Stimulated activated naive CD4-positive, alpha-beta T cell treated with Interleukin-2 at 50 U/mL for 16 hours (primary cell): ENCODE data around the gene CDO1.
"Not testable (repeated sequence)": the region's sequence is repeated elsewhere in the genome, so short reads cannot be mapped to it uniquely, and the experiment has no call there.

Experiments
- DNase-seq: peaks from one replicate; lab custom pipeline; 2025; lab: John Stamatoyannopoulos, UW

Gene CDO1

GRCh38 chr5:115829913-115830312, 13.5 kb upstream of the CDO1 start:
- DNase-seq, result no peak

DNA sequence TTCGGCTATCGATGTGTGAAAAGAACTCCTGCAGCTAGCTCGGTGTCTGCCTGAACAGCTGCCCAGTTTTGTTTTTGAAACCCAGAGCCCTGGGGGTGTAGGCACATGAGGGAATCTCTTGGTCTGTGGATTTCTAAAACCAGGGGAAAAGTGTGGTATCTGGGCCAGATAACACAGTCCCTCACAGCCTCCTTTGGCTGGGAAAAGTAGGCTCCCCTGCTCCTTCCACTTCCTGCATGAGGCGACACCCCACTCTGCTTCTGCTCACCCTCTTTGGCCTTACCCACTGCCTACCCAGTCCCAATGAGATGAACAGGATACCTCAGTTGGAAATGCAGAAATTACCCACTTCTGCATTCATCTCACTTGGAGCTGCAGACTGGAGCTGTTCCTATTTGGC, 9.5 kb upstream of the CDO1 start:
- no peak for DNase-seq

GRCh38 chr5:115824983-115825382, 8.5 kb upstream of the CDO1 start:
- not testable (repeated sequence) for DNase-seq

- no peak for DNase-seq
Observed at GRCh38 chr5:115820846-115821245, 4.4 kb upstream of the CDO1 start.

GRCh38 chr5:115818821-115819220, 2.4 kb upstream of the CDO1 start:
- no peak for DNase-seq

- no peak for DNase-seq
Observed at GRCh38 chr5:115817386-115817785, 927 bp upstream of the CDO1 start.

GRCh38 chr5:115815693-115816225, 700 bp downstream of the CDO1 start:
- DNase-seq, result no peak

GRCh38 chr5:115815006-115815692, 1.3 kb downstream of the CDO1 start:
- no peak for DNase-seq

GRCh38 chr5:115813719-115814118, 2.7 kb downstream of the CDO1 start:
- no peak for DNase-seq

DNA sequence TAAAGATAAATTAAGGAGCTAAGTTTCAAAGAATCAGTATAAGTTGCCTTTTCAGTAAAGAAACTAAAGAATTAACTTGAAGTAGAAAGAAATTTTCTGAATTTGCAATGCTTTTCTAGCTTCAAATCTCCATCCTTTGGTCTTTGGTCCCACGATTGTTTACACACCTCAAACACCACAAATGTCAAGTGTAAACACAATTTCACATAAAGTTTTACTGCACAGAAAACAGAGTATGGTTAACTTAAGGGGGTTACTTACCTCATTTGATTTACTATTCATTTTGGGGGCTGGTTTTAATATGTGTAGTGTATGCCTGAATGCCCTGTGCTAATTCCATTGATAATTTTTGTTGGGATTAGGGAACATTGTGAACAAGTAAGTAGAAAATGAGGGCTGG, 4.1 kb downstream of the CDO1 start:
- no peak for DNase-seq

GRCh38 chr5:115811406-115811805, 5.1 kb downstream of the CDO1 start:
- DNase-seq, result no peak

DNA sequence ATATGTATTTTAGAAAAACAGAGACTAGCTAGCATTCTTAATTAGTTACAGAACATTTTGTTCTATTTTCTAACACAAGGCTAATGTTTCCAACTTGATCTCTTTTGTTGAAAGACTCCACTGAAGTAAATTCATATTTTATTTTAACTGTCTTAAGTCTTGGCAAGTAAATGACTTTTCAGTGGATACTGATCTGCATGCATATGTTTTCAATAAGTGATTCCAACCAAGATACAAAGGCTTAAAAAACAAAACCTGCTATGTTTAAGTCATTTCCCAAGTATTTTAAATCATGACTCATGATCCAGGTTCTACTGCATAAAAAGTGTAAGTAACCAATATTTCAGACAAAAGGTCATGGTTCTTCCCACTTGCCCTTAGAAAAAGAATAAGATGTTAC, 5.7 kb downstream of the CDO1 start:
- DNase-seq, result no peak

DNA sequence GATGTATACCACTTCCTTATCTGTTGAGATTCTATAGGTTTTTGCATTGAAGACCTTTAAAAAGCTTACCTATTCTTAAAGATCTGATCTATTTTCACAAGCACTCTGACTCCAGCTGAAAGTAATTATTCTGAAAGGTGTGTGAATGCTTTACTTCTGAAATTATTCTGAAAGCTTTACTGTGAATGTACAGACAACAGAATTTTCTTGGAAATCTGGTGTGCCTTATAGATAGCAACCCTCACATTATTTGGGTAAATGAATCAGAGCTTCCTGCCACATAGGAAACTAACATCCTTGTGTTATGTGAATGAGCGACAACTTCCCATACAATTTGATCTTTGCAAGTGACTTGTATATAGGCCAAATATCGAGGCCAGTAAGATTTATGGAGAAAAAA, 6.5 kb downstream of the CDO1 start:
- no peak for DNase-seq

- DNase-seq, result not testable (repeated sequence)
Observed at GRCh38 chr5:115808066-115808465, 8.4 kb downstream of the CDO1 start.

DNA sequence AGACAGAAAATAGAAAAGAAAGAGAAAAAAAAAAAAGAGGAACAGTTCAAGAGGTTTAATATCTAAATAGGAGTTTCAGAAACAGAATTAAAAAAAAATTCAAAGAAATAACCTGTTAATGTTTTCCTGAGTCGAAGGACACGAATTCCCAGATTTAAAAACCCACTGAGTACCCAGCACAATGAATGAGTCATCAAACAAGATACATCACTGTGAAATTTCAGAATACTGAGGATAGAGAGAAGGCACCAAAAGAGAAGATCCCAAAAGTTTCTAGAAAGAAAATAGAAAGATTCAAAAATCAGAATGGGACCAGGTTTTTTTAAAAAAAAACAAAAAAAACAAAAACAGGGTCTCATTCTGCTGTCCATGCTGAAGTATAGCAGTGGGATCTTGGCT, 8.8 kb downstream of the CDO1 start:
- no peak for DNase-seq

DNA sequence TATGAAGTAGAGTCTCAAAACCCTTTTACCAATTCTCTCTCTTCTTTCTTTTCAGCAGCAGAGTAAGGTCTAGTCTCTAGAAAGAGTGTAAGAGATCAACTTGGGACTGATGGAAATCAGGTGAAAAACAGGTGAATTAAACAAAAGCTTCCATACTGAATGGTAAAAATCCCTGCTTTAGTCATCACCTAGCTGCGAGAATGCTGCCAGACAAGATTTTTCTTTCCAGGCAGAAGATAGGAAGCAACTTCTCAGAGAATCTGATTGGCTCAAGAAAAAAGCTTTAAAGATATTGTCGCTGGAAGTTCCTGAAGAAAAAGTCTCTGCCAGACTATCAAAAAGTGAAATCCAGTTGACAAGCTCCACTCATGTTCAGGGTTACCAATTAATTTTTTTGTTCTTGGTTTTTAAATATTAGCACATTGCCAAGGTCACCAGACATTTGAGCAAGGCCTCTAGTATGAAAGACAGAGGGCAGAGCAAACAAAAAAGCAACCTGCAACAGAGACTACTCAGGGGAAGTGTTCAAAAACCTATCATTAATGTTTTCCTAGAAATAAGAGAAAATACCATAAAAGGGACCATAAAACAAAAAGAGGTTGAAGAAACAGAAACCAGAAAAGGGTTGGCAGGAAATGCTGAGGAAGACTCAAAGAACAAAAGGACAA, 9.3 kb downstream of the CDO1 start:
- DNase-seq, result no peak

- DNase-seq, result no peak
Observed at GRCh38 chr5:115801984-115802383, 14.5 kb downstream of the CDO1 start.

GRCh38 chr5:115801152-115801551, 15.3 kb downstream of the CDO1 start:
- no peak for DNase-seq

GRCh38 chr5:115800108-115800507, 16.4 kb downstream of the CDO1 start:
- DNase-seq, result no peak

- no peak for DNase-seq
Observed at GRCh38 chr5:115798252-115798651, 18.2 kb downstream of the CDO1 start.

DNA sequence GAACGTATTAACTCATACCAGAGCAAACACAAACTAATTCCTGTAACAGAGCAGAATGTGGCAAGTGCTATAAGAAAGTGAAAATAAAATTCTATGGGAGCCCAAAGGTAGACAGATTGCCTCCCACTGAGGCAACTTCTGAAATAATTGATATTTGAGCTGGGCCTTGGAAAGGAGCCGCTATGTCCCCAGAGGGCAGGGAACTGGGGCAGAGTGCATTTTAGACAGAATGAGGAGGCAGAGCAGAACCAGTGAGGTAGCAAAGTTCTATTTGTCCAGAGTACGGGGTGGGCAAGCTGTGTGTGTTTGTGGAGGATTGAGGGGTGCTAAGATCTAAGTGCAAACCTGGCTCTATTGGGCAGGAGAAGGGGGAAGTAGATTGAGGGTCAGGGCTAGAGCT, 19.8 kb downstream of the CDO1 start:
- no peak for DNase-seq

GRCh38 chr5:115795700-115796099, 20.8 kb downstream of the CDO1 start:
- no peak for DNase-seq

GRCh38 chr5:115788440-115788839, 28.0 kb downstream of the CDO1 start:
- no peak for DNase-seq

DNA sequence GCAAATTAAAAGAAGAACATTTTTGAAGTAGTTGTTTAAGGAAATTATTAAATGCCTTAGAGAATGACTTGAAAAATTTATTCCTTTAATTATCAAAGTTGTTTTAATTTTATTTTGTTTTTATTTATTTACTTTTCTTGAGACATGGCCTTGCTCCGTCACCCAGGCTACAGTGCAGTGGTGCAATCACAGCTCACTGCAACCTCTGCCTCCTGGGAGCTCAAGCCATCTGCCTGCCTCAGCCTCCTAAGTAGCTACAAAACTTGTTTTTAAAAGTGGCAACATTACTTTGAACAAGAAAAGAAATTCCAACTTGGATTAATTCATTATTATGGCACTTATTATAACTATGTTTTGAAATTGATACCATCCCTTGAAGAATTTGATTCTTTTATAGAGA, 29.0 kb downstream of the CDO1 start:
- no peak for DNase-seq
